Activated naive CD8-positive, alpha-beta T cell treated with anti-CD3 and anti-CD28 coated beads, Interleukin-2, amount 10 ng/mL, durations not matched to agents 7 days and 5 days (primary cell): ENCODE measurements around the gene TNFRSF11A. TPM values are rescaled to one million over a fixed set of nuclear protein-coding genes. Genes with fewer than 3 reads are reported as not detected.
A peak's percentile ranks its signal among the peaks of the same experiment; 100 is the strongest.

Experiments
- ATAC-seq: fragments of 150-1000 bp; cut with Tn5 transposase; one replicate; pipeline ENCODE4 v1.10.0; 2021; ENCODE audit warnings: low read depth, moderate library complexity
- POLR2A ChIA-PET: fragments of 350-600 bp; sonication (Branson Sonifier 250); formaldehyde crosslinking; loops from one replicate; lab custom pipeline; 2021; ENCODE audit warnings: antibody characterized with exemption; lab: Charles Lee
- DNase-seq: peaks from one replicate; pipeline ENCODE4 v3.0.0; 2021
- H3K27ac Mint-ChIP-seq: one replicate; pipeline ENCODE4 v1.8.0; 2022; ENCODE audit warnings: mild to moderate bottlenecking, mixed read lengths
- H3K27me3 Mint-ChIP-seq: one replicate; pipeline ENCODE4 v1.8.0; 2022; ENCODE audit warnings: mild to moderate bottlenecking, moderate library complexity, mixed read lengths
- H3K36me3 Mint-ChIP-seq: one replicate; pipeline ENCODE4 v1.8.0; 2021; ENCODE audit warnings: mild to moderate bottlenecking, mixed read lengths
- H3K4me1 Mint-ChIP-seq: one replicate; pipeline ENCODE4 v1.8.0; 2021; ENCODE audit warnings: mixed read lengths
- H3K4me3 Mint-ChIP-seq: one replicate; pipeline ENCODE4 v1.8.0; 2022; ENCODE audit warnings: mild to moderate bottlenecking, moderate library complexity, mixed read lengths
- H3K9me3 Mint-ChIP-seq: one replicate; pipeline ENCODE4 v1.8.0; 2021; ENCODE audit warnings: mixed read lengths
- total RNA-seq, 2 experiments: library from RNA; stranded (reverse); gene quantifications; one replicate each; pipeline ENCODE4 v1.2.3, GENCODE V29; 2021

TNFRSF11A gene
- total RNA-seq, 2 experiments from 2014 or later = 7.5 to 8.0 TPM

DNA sequence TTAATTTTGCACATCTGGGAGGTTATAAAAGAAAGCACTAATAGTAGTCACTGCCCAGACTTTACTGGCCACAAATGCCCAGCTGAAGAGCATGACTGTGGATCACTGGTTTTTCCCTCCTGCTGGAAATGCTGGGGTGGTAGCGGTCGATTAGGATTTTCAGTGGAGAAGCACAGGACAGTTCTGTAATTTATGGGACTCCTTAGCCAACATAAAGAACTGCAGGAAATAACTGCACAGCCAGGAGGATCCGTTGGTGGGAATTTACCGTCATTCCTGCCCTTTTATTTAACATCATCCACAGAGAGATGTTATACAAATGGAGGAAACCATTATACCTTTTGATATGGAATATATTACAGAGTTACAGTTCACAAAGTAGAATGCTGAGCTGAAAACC lies 61.5 kb downstream of the TNFRSF11A start:
- Mint-ChIP-seq H3K36me3 (peaks cover 11% of the 10 kb centered on the region), H3K27ac (no peak overlapping the region), H3K27me3 (peaks cover 2% of the 10 kb centered on the region), H3K4me3 (no peak overlapping the region), H3K4me1 (no peaks in the 10 kb centered on the region), H3K9me3 (peaks cover 5% of the 10 kb centered on the region)
- POLR2A ChIA-PET = no interaction called here
- DNase-seq (no peak), ATAC-seq (no peak)

DNA sequence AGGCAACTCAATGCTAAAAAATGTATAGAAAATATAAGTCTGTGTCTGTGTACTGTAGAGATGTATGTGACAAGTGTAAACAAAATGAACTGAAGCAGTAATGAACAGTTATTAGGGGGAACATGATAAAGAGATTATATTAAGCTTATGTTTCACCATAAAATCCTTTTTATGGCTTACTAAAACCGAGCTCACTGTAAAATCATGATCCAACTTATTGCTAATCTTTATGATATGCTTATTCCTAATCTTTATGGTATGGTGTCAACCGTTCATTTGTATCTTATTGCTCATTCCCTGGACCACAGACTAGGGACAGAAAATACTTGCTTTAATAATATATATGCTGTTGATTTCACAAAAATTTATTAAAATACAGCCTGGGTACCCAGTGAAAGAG lies 62.1 kb downstream of the TNFRSF11A start:
- peaks cover 11% of the 10 kb centered on the region for H3K36me3 Mint-ChIP-seq
- no peaks in the 10 kb centered on the region for H3K4me1 Mint-ChIP-seq
- H3K4me3 Mint-ChIP-seq = no peak overlapping the region
- peaks cover 2% of the 10 kb centered on the region for H3K27me3 Mint-ChIP-seq
- ATAC-seq (no peak), DNase-seq (no peak)
- POLR2A ChIA-PET = no interaction called here
- peaks cover 5% of the 10 kb centered on the region for H3K9me3 Mint-ChIP-seq
- H3K27ac Mint-ChIP-seq = no peak overlapping the region

DNA sequence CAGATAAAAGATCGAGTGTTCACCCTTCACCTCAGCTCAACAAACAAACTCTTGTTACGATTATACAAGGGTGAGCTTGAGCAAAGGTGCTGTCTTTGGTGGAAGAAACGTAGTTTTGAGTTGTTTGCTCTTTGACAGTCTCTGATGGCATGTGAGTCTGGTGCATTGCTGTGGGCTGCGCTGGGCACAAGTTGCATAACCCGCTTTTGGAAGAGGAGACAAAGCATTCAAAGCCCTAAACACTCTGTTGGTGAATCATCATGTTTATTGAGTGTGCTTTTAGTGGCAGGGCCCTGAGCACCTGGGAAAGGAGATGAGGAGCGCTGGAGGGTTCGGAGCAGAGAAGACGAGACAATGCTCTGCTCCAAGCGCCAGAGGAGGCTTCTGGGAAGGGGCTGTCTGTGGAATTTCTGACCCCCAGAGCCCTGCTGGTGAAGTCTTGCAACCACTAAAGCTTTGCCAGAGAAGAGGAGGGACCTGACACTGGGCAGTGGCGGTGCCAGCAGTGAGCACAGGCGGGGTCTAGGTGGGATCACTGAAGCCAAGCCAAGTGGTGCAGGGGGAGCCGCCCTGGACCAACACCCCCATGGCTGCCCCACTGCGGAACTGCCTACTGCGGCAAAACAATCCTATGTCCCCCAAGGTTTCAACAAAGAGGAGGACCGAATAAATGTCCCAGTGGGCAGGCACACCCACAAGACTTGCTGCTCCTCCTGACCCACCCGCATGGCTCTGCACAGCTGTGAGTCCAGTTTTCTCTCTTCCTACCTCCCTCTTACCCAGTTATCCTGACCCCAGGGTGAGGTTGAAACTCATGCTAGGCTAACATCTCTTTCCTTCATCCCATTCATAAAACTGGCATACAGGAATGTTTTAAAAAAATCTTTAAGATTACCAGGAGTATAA lies 64.0 kb downstream of the TNFRSF11A start:
- Mint-ChIP-seq H3K4me3 (no peak overlapping the region), H3K27ac (no peak overlapping the region), H3K9me3 (peaks cover 3% of the 10 kb centered on the region), H3K36me3 (peaks cover 7% of the 10 kb centered on the region), H3K27me3 (peaks cover 2% of the 10 kb centered on the region), H3K4me1 (no peaks in the 10 kb centered on the region)
- POLR2A ChIA-PET = no interaction called here
- no peak for ATAC-seq
- no peak for DNase-seq

DNA sequence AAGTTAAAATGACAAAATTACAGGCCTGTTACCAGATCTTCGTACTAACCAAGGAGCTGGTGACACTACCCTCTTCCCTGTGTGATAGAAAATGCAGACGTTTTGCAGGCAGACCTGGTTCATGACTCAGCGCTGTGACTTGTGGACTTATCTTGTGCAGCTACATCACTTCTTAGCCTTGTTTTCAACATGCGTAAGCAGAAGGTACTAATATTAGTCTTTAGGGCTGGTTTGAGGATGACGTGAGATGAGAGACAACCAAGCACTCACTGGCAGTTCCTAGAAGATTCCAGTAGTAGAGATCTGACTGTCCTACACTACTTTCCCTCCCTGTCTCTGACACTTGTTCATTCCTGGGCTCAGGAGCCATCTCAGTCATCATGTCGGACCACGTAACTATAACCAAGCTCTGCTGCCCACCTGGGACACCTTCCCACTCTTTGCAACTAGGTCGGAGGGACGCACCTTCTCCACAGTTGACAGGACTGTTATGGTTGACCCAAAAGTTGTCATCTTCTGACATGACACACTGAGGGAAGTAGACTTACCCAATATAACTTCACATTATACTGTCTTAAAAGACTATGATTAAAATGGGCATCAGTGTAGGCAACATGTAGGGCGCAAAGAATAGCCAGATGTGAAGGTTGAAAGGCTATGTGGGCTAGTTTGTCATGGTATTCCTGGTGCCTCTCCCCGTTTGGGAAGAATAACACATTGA lies 64.8 kb downstream of the TNFRSF11A start:
- Mint-ChIP-seq H3K36me3 (peaks cover 7% of the 10 kb centered on the region), H3K27me3 (peaks cover 2% of the 10 kb centered on the region), H3K9me3 (peaks cover 3% of the 10 kb centered on the region), H3K27ac (no peak overlapping the region), H3K4me1 (no peaks in the 10 kb centered on the region), H3K4me3 (no peak overlapping the region)
- POLR2A ChIA-PET = no interaction called here
- ATAC-seq (no peak), DNase-seq (no peak)

DNA sequence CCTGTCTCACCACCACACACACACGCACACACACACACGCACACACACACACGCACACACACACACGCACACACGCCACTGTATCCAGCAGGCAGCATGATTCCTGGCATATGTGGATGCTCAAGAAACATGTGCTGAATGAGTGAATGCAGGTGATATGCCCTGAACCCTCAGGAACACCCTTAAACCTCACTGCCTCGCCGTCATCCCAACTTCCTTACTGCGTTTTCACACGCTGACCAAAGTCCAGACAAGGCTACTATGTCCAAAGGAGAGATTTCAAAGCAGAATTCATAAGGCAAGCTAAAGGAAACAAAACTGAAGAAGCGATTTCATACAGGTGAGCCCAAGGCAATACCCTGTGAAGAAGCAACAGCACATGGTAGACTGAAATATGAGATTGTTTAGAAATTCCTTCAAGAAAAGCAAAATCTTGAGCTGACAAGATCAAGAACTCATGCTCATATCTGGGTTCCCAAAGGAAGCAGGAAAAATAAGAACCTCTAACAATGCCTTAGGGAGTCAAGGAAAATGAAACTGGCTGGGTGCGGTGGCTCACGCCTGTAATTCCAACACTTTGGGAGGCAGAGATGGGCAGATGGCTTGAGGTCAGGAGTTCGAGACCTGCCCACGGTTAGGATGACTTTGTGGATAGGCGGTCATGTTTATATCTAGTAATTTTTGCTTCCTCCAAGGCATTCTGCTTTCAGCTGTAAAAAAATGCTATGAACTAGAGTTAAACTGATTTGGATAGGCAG lies 69.1 kb downstream of the TNFRSF11A start:
- Mint-ChIP-seq H3K27ac (no peak overlapping the region), H3K4me3 (no peak overlapping the region), H3K9me3 (peaks cover 3% of the 10 kb centered on the region), H3K4me1 (peaks cover 5% of the 10 kb centered on the region), H3K36me3 (peaks cover 2% of the 10 kb centered on the region), H3K27me3 (peaks cover 5% of the 10 kb centered on the region)
- POLR2A ChIA-PET = no interaction called here
- ATAC-seq (no peak), DNase-seq (no peak)

DNA sequence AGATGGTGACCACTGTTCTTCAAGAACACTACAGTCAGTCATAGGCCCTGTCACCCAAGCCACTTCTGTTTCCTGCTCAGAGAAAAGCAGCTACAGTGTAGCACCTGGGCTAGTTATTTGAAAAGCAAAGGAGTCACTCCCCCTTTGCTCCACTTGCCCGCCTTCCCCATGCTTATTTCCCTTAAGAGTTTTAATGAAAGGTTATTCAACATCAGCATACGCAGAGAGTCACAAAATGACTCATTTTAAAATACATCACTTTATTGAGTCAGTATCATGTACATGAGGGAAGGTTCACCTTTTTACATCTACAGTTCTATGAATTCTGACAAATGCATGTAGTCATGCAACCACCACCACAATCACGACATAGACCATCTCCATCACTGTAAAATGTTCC lies 71.3 kb downstream of the TNFRSF11A start:
- peaks cover 10% of the 10 kb centered on the region for H3K4me1 Mint-ChIP-seq
- POLR2A ChIA-PET = no interaction called here
- H3K4me3 Mint-ChIP-seq = no peak overlapping the region
- no peak overlapping the region for H3K27ac Mint-ChIP-seq
- peaks cover 5% of the 10 kb centered on the region for H3K27me3 Mint-ChIP-seq
- no peaks in the 10 kb centered on the region for H3K36me3 Mint-ChIP-seq
- ATAC-seq (no peak), DNase-seq (no peak)
- H3K9me3 Mint-ChIP-seq = peaks cover 1% of the 10 kb centered on the region

DNA sequence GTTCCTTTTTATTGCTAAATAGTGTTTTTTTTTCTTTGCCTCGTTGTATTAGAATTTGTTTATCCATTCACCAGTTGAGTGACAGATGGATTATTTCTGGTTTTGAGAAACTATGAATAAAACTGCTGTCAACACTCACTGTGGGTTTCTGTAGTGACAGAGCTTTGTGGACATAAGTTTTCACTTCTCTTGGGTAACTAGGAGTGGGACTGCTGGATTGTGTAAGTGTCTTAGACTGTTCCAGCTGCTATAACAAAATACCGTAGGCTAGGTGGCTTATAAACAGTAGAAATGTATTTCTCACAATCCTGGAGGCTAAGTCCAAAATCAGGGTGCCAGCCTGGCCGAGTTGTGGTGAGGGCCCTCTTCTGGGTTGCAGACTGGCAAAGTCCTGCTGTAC lies 71.9 kb downstream of the TNFRSF11A start:
- Mint-ChIP-seq H3K36me3 (no peaks in the 10 kb centered on the region), H3K9me3 (no peaks in the 10 kb centered on the region), H3K27me3 (peaks cover 6% of the 10 kb centered on the region), H3K4me3 (no peak overlapping the region), H3K27ac (no peak overlapping the region), H3K4me1 (peaks cover 10% of the 10 kb centered on the region)
- POLR2A ChIA-PET = no interaction called here
- no peak for ATAC-seq
- no peak for DNase-seq

DNA sequence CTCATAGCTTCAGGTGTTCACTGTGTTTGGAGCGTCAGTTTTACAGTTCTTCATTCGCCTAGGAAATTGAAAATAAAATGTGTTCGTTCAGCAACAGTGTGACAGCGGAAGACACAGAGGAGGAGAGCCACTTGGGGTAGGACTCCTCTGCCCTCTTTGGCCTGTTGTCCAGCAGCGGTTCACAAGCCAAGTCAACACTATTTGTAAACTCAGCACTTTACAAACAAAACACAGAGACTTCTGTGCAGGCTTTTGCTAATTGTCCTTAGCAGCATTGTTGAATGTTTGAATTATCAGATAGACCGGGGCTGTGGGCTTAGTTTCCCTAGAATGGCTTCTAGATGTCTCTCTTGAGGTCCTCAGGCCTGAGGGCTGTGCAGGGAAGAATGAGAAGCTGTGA lies 73.2 kb downstream of the TNFRSF11A start:
- H3K27me3 Mint-ChIP-seq = peaks cover 8% of the 10 kb centered on the region
- POLR2A ChIA-PET = no interaction called here
- peaks cover 2% of the 10 kb centered on the region for H3K9me3 Mint-ChIP-seq
- peaks cover 10% of the 10 kb centered on the region for H3K4me1 Mint-ChIP-seq
- H3K36me3 Mint-ChIP-seq = no peaks in the 10 kb centered on the region
- ATAC-seq = no peak
- H3K4me3 Mint-ChIP-seq = no peak overlapping the region
- no peak overlapping the region for H3K27ac Mint-ChIP-seq
- no peak for DNase-seq

DNA sequence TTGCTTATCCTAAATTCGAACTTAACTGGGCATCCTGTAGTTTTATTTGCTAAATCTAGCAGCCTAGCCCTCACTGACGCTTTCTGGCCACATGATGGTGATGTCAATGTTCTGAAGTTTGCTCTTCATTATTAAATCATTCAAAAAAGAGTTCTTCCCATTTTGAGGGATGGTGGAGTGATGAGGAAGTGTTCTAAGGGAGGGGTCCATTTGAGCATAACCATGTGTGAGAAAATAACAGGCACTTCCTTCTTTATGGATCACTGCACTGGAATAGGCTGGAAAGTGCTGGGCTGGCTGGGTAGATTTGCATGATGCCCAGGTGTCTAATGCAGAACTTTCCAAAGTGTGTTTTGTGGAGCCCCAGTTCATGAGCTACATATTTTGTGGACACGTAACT lies 74.2 kb downstream of the TNFRSF11A start:
- POLR2A ChIA-PET = no interaction called here
- ATAC-seq (no peak), DNase-seq (no peak)
- no peak overlapping the region for H3K27ac Mint-ChIP-seq
- peaks cover 2% of the 10 kb centered on the region for H3K9me3 Mint-ChIP-seq
- peaks cover 8% of the 10 kb centered on the region for H3K27me3 Mint-ChIP-seq
- no peak overlapping the region for H3K4me3 Mint-ChIP-seq
- no peaks in the 10 kb centered on the region for H3K36me3 Mint-ChIP-seq
- peaks cover 10% of the 10 kb centered on the region for H3K4me1 Mint-ChIP-seq

DNA sequence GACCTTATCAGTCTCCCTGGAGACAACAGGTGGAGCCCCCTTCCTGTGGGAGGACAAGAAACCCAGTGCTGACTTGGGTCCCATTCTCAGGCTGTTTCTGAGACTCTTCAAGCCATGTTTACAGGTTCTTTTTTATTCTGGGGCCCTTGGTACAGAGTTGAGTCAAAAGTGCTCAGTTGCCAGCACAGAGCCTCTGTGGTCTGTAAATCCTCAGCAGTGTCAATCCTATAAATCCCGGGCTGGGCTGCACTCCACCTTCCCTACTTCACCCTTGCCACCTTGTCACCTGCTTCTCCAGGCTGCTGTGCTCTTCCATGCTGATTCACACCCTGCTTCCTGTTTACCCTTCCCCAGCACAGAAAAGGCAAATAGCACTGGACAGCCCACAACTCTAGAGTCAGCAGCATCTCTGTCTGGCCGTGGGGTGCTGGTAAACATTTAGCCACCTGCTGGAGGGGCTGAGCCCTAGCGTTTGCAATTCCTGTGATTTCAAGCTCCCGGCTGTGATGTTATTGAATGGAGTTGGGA lies 74.7 kb downstream of the TNFRSF11A start:
- DNase-seq = no peak
- peak overlapping the region; percentile 9 for H3K27ac Mint-ChIP-seq
- ATAC-seq = no peak
- no peaks in the 10 kb centered on the region for H3K36me3 Mint-ChIP-seq
- H3K4me1 Mint-ChIP-seq = peaks cover 10% of the 10 kb centered on the region
- peaks cover 8% of the 10 kb centered on the region for H3K27me3 Mint-ChIP-seq
- peaks cover 2% of the 10 kb centered on the region for H3K9me3 Mint-ChIP-seq
- no peak overlapping the region for H3K4me3 Mint-ChIP-seq
- POLR2A ChIA-PET = no interaction called here

DNA sequence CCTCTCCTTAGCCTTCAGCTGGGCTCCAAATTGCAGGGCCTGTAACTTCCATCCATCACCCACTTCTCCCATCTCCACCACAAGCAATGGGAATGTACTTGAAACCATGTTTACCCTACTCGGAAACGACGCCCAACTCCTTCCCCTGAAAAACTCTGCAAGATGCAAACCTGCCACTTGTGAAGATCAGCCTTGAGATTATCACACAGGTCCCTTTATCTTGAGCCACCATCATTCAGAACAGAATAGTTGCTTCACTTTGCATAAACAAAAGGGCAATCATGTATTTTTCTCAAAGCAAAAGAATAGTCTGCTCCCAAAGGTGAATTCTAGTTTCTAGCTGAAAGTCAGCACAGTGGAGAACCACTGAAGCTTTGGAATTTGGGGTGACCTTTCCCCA lies 75.8 kb downstream of the TNFRSF11A start:
- Mint-ChIP-seq H3K27me3 (peaks cover 8% of the 10 kb centered on the region), H3K36me3 (no peaks in the 10 kb centered on the region), H3K4me1 (peaks cover 10% of the 10 kb centered on the region), H3K4me3 (no peak overlapping the region), H3K27ac (no peak overlapping the region), H3K9me3 (peaks cover 2% of the 10 kb centered on the region)
- POLR2A ChIA-PET = interaction anchor here (0.6 kb wide), 1 partner anchor 50 kb away, joined by 3 read pairs; no protein-coding TSS in a partner anchor
- ATAC-seq (no peak), DNase-seq (no peak)

DNA sequence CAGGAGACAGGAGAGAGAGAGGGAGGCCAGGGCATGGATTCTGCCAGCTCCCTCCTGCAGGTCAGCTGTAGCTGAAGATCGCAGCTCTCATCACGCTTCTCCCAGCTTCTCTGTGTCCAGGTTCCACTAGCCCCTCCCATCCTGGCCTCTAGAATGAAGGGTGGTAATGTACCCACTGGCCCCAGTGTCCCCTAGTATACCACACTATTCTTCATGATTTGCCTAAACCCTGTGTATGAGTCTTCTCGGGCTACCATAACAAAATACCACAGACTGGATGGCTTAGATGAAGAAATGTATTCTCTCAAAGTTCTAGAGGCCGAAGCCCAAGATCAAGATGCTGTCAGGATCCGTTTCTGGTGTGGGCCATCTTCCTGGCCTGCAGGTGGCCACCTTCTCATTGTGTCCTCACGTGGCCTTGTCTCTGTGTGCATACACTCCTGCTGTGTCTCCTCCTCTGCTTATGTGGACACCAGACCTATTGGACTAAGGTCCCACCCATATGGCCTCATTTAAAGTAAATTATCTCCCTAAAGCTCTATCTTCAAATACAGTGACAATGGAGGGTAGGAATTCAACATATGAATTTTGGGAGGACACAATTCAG lies 77.3 kb downstream of the TNFRSF11A start:
- H3K27ac Mint-ChIP-seq = no peak overlapping the region
- H3K4me1 Mint-ChIP-seq = peaks cover 5% of the 10 kb centered on the region
- H3K9me3 Mint-ChIP-seq = peaks cover 2% of the 10 kb centered on the region
- H3K36me3 Mint-ChIP-seq = no peaks in the 10 kb centered on the region
- ATAC-seq = no peak
- POLR2A ChIA-PET = interaction anchor here (1.0 kb wide), 1 partner anchor 16 kb away, joined by 3 read pairs; no protein-coding TSS in a partner anchor
- peaks cover 8% of the 10 kb centered on the region for H3K27me3 Mint-ChIP-seq
- DNase-seq = no peak
- no peak overlapping the region for H3K4me3 Mint-ChIP-seq

DNA sequence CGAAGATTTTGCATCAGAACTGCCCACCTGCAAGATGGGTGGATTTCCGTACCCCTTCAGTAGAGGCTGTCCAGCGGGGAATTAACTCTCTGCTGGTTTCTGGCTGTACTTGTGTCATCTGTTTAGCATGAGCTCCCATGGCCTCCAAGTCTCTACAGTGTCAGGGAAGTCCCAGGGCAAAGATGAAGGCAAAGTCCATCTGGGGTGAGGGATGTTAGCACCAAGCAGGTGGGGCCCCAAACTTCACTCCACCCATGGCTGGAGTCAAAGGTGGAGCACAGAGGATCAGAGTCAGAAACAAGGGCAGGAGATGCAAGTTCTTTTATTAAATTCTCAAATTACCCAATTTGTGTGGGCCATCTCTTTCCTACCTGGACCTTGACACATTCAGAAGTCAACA lies 78.0 kb downstream of the TNFRSF11A start:
- Mint-ChIP-seq H3K27ac (no peak overlapping the region), H3K9me3 (peaks cover 2% of the 10 kb centered on the region), H3K27me3 (peaks cover 8% of the 10 kb centered on the region), H3K4me3 (no peak overlapping the region), H3K4me1 (peaks cover 8% of the 10 kb centered on the region), H3K36me3 (no peaks in the 10 kb centered on the region)
- DNase-seq = no peak
- POLR2A ChIA-PET = no interaction called here
- ATAC-seq = no peak
